Right atrium auricular region (tissue), 2 donors: ENCODE data around the gene PIWIL1. TPM values are rescaled to one million over a fixed set of nuclear protein-coding genes. Genes with fewer than 3 reads are reported as not detected.

Experiments used
- DNase-seq: peaks from one replicate; pipeline ENCODE4 v3.0.0-alpha.2; 2019; ENCODE audit warnings: low spot score
- H3K27ac ChIP-seq, 2 donors: fragments of 200-600 bp; sonication (generic); 1 replicate in 1 of 2; 2 replicates in 1 of 2; pipeline ENCODE4 v1.5.1; 2016 to 2019
- H3K27me3 ChIP-seq, 2 donors: fragments of 200-600 bp; sonication (generic); one replicate each; pipeline versions ENCODE4 v1.5.1 to v1.6.0; 2017 to 2019
- H3K36me3 ChIP-seq: fragments of 200-600 bp; sonication (generic); one replicate; pipeline ENCODE4 v1.5.1; 2016
- H3K4me1 ChIP-seq, 2 donors: fragments of 200-600 bp; sonication (generic); one replicate each; pipeline versions ENCODE4 v1.5.1 to v1.6.0; 2017 to 2019
- H3K4me3 ChIP-seq, 2 donors: fragments of 200-600 bp; sonication (generic); 1 replicate in 1 of 2; 2 replicates in 1 of 2; pipeline ENCODE4 v1.5.1; 2017 to 2019; ENCODE audit warnings: mild to moderate bottlenecking in 1 of 2, moderate library complexity in 1 of 2
- H3K9me3 ChIP-seq, 2 donors: fragments of 200-600 bp; sonication (generic); one replicate each; pipeline ENCODE4 v1.5.1; 2019
- CTCF ChIP-seq, 2 donors: fragments of 200-600 bp; sonication (generic); IDR thresholded peaks; one replicate each; pipeline ENCODE4 v1.5.1; 2019; ENCODE audit warnings: antibody characterized with exemption in 2 of 2
- total RNA-seq, 2 donors: library from RNA; depleted of rRNA; stranded (reverse); fragments of >200 nt; gene quantifications; one replicate each; pipeline ENCODE4 v1.1.0, GENCODE V29; 2016

The PIWIL1 gene
- total RNA-seq, 2 donors from 2014 or later: not detected

GRCh38 chr12:130299574-130299973, 38.1 kb upstream of the PIWIL1 start:
- H3K36me3 ChIP-seq: no peaks in the 10 kb centered on the region
- no peak overlapping the region for H3K4me3 ChIP-seq
- DNase-seq: no peak

GRCh38 chr12:130300090-130300489, 37.6 kb upstream of the PIWIL1 start:
- TF ChIP-seq CTCF (IDR thresholded peaks at IDR 0.05): no peak
- Histone ChIP-seq H3K27me3 (no peaks in the 10 kb centered on the region), H3K27ac (no peak overlapping the region), H3K9me3 (peaks cover 0 to 5% of the 10 kb centered on the region in 2 donors), H3K36me3 (no peaks in the 10 kb centered on the region), H3K4me1 (no peaks in the 10 kb centered on the region), H3K4me3 (no peak overlapping the region)
- DNase-seq: no peak

More at GRCh38 chr12:130299574-130299973, 38.1 kb upstream of the PIWIL1 start:
- Histone ChIP-seq H3K27ac (no peak overlapping the region), H3K4me1 (no peaks in the 10 kb centered on the region), H3K27me3 (no peaks in the 10 kb centered on the region), H3K9me3 (peaks cover 0 to 5% of the 10 kb centered on the region in 2 donors)
- no peak for TF ChIP-seq CTCF (IDR thresholded peaks at IDR 0.05)

- no peak for TF ChIP-seq CTCF (IDR thresholded peaks at IDR 0.05)
- peaks cover 0 to 5% of the 10 kb centered on the region in 2 donors for H3K9me3 ChIP-seq
- H3K4me1 ChIP-seq: no peaks in the 10 kb centered on the region
- H3K27me3 ChIP-seq: no peaks in the 10 kb centered on the region
- no peak overlapping the region for H3K4me3 ChIP-seq
- H3K27ac ChIP-seq: no peak overlapping the region
- no peaks in the 10 kb centered on the region for H3K36me3 ChIP-seq
- no peak for DNase-seq
Observed at GRCh38 chr12:130300737-130301535, 36.8 kb upstream of the PIWIL1 start.

- H3K9me3 ChIP-seq: peaks cover 0 to 5% of the 10 kb centered on the region in 2 donors
- H3K36me3 ChIP-seq: no peaks in the 10 kb centered on the region
- DNase-seq: no peak
- no peaks in the 10 kb centered on the region for H3K27me3 ChIP-seq
- no peaks in the 10 kb centered on the region for H3K4me1 ChIP-seq
- H3K27ac ChIP-seq: no peak overlapping the region
- no peak overlapping the region for H3K4me3 ChIP-seq
- TF ChIP-seq CTCF (IDR thresholded peaks at IDR 0.05): no peak
Observed at GRCh38 chr12:130301559-130301958, 36.1 kb upstream of the PIWIL1 start.

GRCh38 chr12:130303781-130304180, 33.9 kb upstream of the PIWIL1 start:
- Histone ChIP-seq H3K9me3 (no peaks in the 10 kb centered on the region), H3K27ac (no peak overlapping the region), H3K4me3 (no peak overlapping the region), H3K4me1 (no peaks in the 10 kb centered on the region), H3K27me3 (no peaks in the 10 kb centered on the region), H3K36me3 (no peaks in the 10 kb centered on the region)
- TF ChIP-seq CTCF (IDR thresholded peaks at IDR 0.05): no peak
- DNase-seq: no peak

GRCh38 chr12:130307859-130308258, 29.8 kb upstream of the PIWIL1 start:
- no peaks in the 10 kb centered on the region for H3K4me1 ChIP-seq
- no peaks in the 10 kb centered on the region for H3K9me3 ChIP-seq
- DNase-seq: no peak
- H3K27ac ChIP-seq: no peak overlapping the region
- TF ChIP-seq CTCF (IDR thresholded peaks at IDR 0.05): no peak
- no peak overlapping the region for H3K4me3 ChIP-seq
- no peaks in the 10 kb centered on the region for H3K27me3 ChIP-seq
- H3K36me3 ChIP-seq: no peaks in the 10 kb centered on the region
